ENCODE results near the gene FAM149A.

GRCh38 chr4:186144946-186145569 is 40.6 kb downstream of the FAM149A start:
- TF ChIP-seq POLR2A (IDR thresholded peaks at IDR 0.05) (peak; percentile 40 to 67), CTCF (IDR thresholded peaks at IDR 0.05) (no peak)

Measured in adrenal gland (tissue), 5 donors.